B cell (primary cell): ENCODE results near the gene SLC16A12. TPM values are rescaled to one million over a fixed set of nuclear protein-coding genes. Genes with fewer than 3 reads are reported as not detected.

Experiments used
- ATAC-seq: fragments of 200-7000 bp; cut with Tn5 transposase; one replicate; pipeline ENCODE4 v1.10.0; 2021; ENCODE audit warnings: low read depth, mild to moderate bottlenecking, moderate number of reproducible peaks, moderate library complexity
- CTCF ChIA-PET: fragments of 350-600 bp; sonication (Branson Sonifier 250); formaldehyde crosslinking; loops from one replicate; lab custom pipeline; 2021; ENCODE audit warnings: antibody characterized with exemption, inconsistent platforms; lab: Charles Lee
- POLR2A ChIA-PET: fragments of 350-600 bp; sonication (Branson Sonifier 250); formaldehyde crosslinking; loops from one replicate; lab custom pipeline; 2021; ENCODE audit warnings: antibody characterized with exemption; lab: Charles Lee
- DNase-seq: peaks from one replicate; pipeline ENCODE4 v3.0.0; 2013
- H2AFZ ChIP-seq: 2 replicates; pipeline ENCODE4 v1.6.1; 2012; ENCODE audit warnings: mild to moderate bottlenecking, low read depth, low read length; ENCODE audit not compliant: insufficient read depth, poor library complexity, severe bottlenecking
- H3K27ac ChIP-seq, 2 donors: 1 replicate in 1 of 2; 2 replicates in 1 of 2; pipeline ENCODE4 v1.5.1; 2012 to 2013; ENCODE audit warnings: low read length in 2 of 2, mild to moderate bottlenecking in 2 of 2, moderate library complexity in 1 of 2
- H3K27me3 ChIP-seq, 4 experiments: fragments of 200-600 bp in 1 of 4; sonication (generic) in 1 of 4; replicated peaks in 1 of 4; 1 replicate in 2 of 4; 2 replicates in 2 of 4; pipeline versions ENCODE4 v1.6.1 to v1.7.0; 2013 to 2016; ENCODE audit warnings: low read length in 3 of 4, mild to moderate bottlenecking in 2 of 4, mixed read lengths in 1 of 4, moderate library complexity in 1 of 4; ENCODE audit not compliant: insufficient read depth in 4 of 4, control insufficient read depth in 3 of 4; ENCODE audit errors: control extremely low read depth in 1 of 4
- H3K36me3 ChIP-seq, 2 experiments: replicated peaks in 1 of 2; 1 replicate in 1 of 2; 2 replicates in 1 of 2; pipeline versions ENCODE4 v1.6.1 to v1.7.1; 2013; ENCODE audit warnings: low read length in 1 of 2; ENCODE audit not compliant: insufficient read depth in 2 of 2, control insufficient read depth in 1 of 2; ENCODE audit errors: control extremely low read depth in 1 of 2, extremely low read depth in 1 of 2
- H3K4me1 ChIP-seq, 2 donors: fragments of 200-600 bp in 1 of 2; sonication (generic) in 1 of 2; 1 replicate in 1 of 2; 2 replicates in 1 of 2; pipeline versions ENCODE4 v1.5.1 to v1.6.1; 2013 to 2017; ENCODE audit warnings: low read length in 2 of 2; ENCODE audit not compliant: control insufficient read depth in 2 of 2, insufficient read depth in 2 of 2
- H3K4me2 ChIP-seq: replicated peaks from 2 replicates; pipeline ENCODE3; 2012; ENCODE audit warnings: mild to moderate bottlenecking, low read depth, low read length; ENCODE audit not compliant: poor library complexity, severe bottlenecking
- H3K4me3 ChIP-seq, 5 experiments: fragments of 200-600 bp in 1 of 5; sonication (generic) in 1 of 5; 1 replicate in 3 of 5; 2 replicates in 2 of 5; pipeline versions ENCODE4 v1.5.1 to v1.7.0; 2011 to 2016; ENCODE audit warnings: low read length in 4 of 5, mild to moderate bottlenecking in 4 of 5, low read depth in 2 of 5, control low read depth in 1 of 5, moderate library complexity in 1 of 5; ENCODE audit not compliant: insufficient read depth in 1 of 5; ENCODE audit errors: control extremely low read depth in 1 of 5, extremely low read depth in 1 of 5
- H3K79me2 ChIP-seq: fragments of 200-600 bp; sonication (generic); one replicate; pipeline ENCODE4 v1.6.0; 2016; ENCODE audit warnings: low read length; ENCODE audit not compliant: control insufficient read depth, insufficient read depth
- H3K9ac ChIP-seq: fragments of 200-600 bp; sonication (generic); 2 replicates; pipeline ENCODE4 v1.6.1; 2017; ENCODE audit warnings: mild to moderate bottlenecking, low read length, moderate library complexity
- H3K9me3 ChIP-seq, 3 donors: one replicate each; pipeline versions ENCODE4 v1.6.1 to v1.7.1; 2013; ENCODE audit warnings: low read length in 2 of 3; ENCODE audit not compliant: control insufficient read depth in 2 of 3, insufficient read depth in 1 of 3; ENCODE audit errors: control extremely low read depth in 1 of 3
- H4K20me1 ChIP-seq: 2 replicates; pipeline ENCODE4 v1.6.0; 2012; ENCODE audit warnings: mild to moderate bottlenecking, low read length; ENCODE audit not compliant: insufficient read depth, control insufficient read depth, poor library complexity, severe bottlenecking
- H3K27ac Mint-ChIP-seq: one replicate; pipeline ENCODE4 v1.8.0; 2021; ENCODE audit warnings: mixed read lengths
- H3K27me3 Mint-ChIP-seq: one replicate; pipeline ENCODE4 v1.8.0; 2021; ENCODE audit warnings: mixed read lengths
- H3K4me1 Mint-ChIP-seq: one replicate; pipeline ENCODE4 v1.8.0; 2021; ENCODE audit warnings: mixed read lengths
- H3K4me3 Mint-ChIP-seq: one replicate; pipeline ENCODE4 v1.8.0; 2021; ENCODE audit warnings: mixed read lengths
- H3K9me3 Mint-ChIP-seq: one replicate; pipeline ENCODE4 v1.8.0; 2022; ENCODE audit warnings: mixed read lengths; ENCODE audit not compliant: insufficient read depth
- EZH2 ChIP-seq: IDR thresholded peaks from 2 replicates; pipeline ENCODE4 v1.6.1; 2012; ENCODE audit warnings: borderline replicate concordance, low read depth, mild to moderate bottlenecking, moderate library complexity, low read length; ENCODE audit not compliant: insufficient read depth, poor library complexity, severe bottlenecking
- WGBS: methylation state at CpG from one replicate; pipeline ENCODE4 v1.1.5; 2013; ENCODE audit warnings: missing lambda C conversion rate; ENCODE audit not compliant: insufficient coverage; 5-methylcytosine and 5-hydroxymethylcytosine counted together
- intact Hi-C: fragments of 100-400 bp; cut with micrococcal nuclease; formaldehyde crosslinking; loops from one replicate; pipeline ENCODE4 v1.10.0; 2022
- polyA plus RNA-seq: library from polyadenylated mRNA; depleted of rRNA; stranded (reverse); fragments of >200 nt; gene quantifications from 2 replicates; pipeline ENCODE4 v1.2.3, GENCODE V29; 2012
- total RNA-seq, 2 donors: library from RNA; stranded (reverse); fragments of 120-200 nt in 1 of 2; gene quantifications; 1 replicate in 1 of 2; 2 replicates in 1 of 2; pipeline versions ENCODE4 v1.2.3 to v1.2.4, GENCODE V29; 2013 to 2022
- TF ChIP-seq, protein P1 (sequence below): fragments of 200-600 bp; IDR thresholded peaks from one replicate; pipeline ENCODE4 v1.8.0; 2022; ENCODE audit warnings: antibody characterized with exemption, mild to moderate bottlenecking

SLC16A12 gene
- total and polyA plus RNA-seq, 2 donors (not counting 1 experiment from before 2014, with no cell fraction given), result not detected

- intact Hi-C loops, result no loop called here
Measured at GRCh38 chr10:89482256-89482655, 53.1 kb downstream of the SLC16A12 start.

GRCh38 chr10:89481662-89482061 lies 53.7 kb downstream of the SLC16A12 start:
- ChIA-PET CTCF (no interaction called here), POLR2A (no interaction called here)
- no peaks in the 10 kb centered on the region for H3K79me2 ChIP-seq
- TF ChIP-seq, protein P1, sequence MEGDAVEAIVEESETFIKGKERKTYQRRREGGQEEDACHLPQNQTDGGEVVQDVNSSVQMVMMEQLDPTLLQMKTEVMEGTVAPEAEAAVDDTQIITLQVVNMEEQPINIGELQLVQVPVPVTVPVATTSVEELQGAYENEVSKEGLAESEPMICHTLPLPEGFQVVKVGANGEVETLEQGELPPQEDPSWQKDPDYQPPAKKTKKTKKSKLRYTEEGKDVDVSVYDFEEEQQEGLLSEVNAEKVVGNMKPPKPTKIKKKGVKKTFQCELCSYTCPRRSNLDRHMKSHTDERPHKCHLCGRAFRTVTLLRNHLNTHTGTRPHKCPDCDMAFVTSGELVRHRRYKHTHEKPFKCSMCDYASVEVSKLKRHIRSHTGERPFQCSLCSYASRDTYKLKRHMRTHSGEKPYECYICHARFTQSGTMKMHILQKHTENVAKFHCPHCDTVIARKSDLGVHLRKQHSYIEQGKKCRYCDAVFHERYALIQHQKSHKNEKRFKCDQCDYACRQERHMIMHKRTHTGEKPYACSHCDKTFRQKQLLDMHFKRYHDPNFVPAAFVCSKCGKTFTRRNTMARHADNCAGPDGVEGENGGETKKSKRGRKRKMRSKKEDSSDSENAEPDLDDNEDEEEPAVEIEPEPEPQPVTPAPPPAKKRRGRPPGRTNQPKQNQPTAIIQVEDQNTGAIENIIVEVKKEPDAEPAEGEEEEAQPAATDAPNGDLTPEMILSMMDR, result no peak
- TF ChIP-seq EZH2, result no peak
- H2AFZ ChIP-seq, result no peak overlapping the region
- WGBS, result no CpG with 5 or more reads among the region's 3 CpGs
- Mint-ChIP-seq H3K9me3 (no peaks in the 10 kb centered on the region), H3K27me3 (peaks cover 11% of the 10 kb centered on the region), H3K4me1 (peaks cover 15% of the 10 kb centered on the region), H3K27ac (no peak overlapping the region), H3K4me3 (no peak overlapping the region)
- intact Hi-C loops, result no loop called here
- no peak overlapping the region for H3K4me2 ChIP-seq
- H3K36me3 ChIP-seq, result no peaks in the 10 kb centered on the region
- DNase-seq (no peak), ATAC-seq (no peak)
- H3K27me3 ChIP-seq, result peaks cover 0 to 2% (median 0%) of the 10 kb centered on the region in 4 experiments
- H3K9ac ChIP-seq, result no peak overlapping the region
- no peak overlapping the region for H3K27ac ChIP-seq
- H3K9me3 ChIP-seq, result no peaks in the 10 kb centered on the region
- no peaks in the 10 kb centered on the region for H4K20me1 ChIP-seq
- peaks cover 12 to 16% of the 10 kb centered on the region in 2 donors for H3K4me1 ChIP-seq
- no peak overlapping the region for H3K4me3 ChIP-seq

More at GRCh38 chr10:89482256-89482655, 53.1 kb downstream of the SLC16A12 start:
- Histone ChIP-seq H3K4me1 (peaks cover 12 to 16% of the 10 kb centered on the region in 2 donors), H3K79me2 (no peaks in the 10 kb centered on the region), H3K4me2 (no peak overlapping the region), H3K9ac (no peak overlapping the region), H3K4me3 (no peak overlapping the region), H4K20me1 (no peaks in the 10 kb centered on the region), H3K36me3 (no peaks in the 10 kb centered on the region), H2AFZ (no peak overlapping the region), H3K9me3 (no peaks in the 10 kb centered on the region), H3K27me3 (peaks cover 0 to 2% (median 0%) of the 10 kb centered on the region in 4 experiments), H3K27ac (no peak overlapping the region)
- DNase-seq, result no peak
- H3K4me1 Mint-ChIP-seq, result peaks cover 15% of the 10 kb centered on the region
- ChIA-PET POLR2A (no interaction called here), CTCF (no interaction called here)
- 100% methylated on average over 1 of the region's 3 CpGs for WGBS
- ATAC-seq, result no peak
- H3K27ac Mint-ChIP-seq, result no peak overlapping the region
- TF ChIP-seq, protein P1, result no peak
- no peak for TF ChIP-seq EZH2
- peaks cover 11% of the 10 kb centered on the region for H3K27me3 Mint-ChIP-seq
- no peaks in the 10 kb centered on the region for H3K9me3 Mint-ChIP-seq
- no peak overlapping the region for H3K4me3 Mint-ChIP-seq
